NB4 (cell line): ENCODE results near the gene DPYSL4.

ENCODE experiments used
- POLR2A ChIP-seq: IDR thresholded peaks from 2 replicates; pipeline ENCODE4 v1.6.1; 2011; ENCODE audit warnings: mild to moderate bottlenecking; ENCODE audit not compliant: insufficient read length; ENCODE audit errors: extremely low read depth
- TF ChIP-seq, protein P1 (sequence below): IDR thresholded peaks from one replicate; pipeline ENCODE4 v1.5.1; 2012; ENCODE audit warnings: low read depth, low read length

DNA sequence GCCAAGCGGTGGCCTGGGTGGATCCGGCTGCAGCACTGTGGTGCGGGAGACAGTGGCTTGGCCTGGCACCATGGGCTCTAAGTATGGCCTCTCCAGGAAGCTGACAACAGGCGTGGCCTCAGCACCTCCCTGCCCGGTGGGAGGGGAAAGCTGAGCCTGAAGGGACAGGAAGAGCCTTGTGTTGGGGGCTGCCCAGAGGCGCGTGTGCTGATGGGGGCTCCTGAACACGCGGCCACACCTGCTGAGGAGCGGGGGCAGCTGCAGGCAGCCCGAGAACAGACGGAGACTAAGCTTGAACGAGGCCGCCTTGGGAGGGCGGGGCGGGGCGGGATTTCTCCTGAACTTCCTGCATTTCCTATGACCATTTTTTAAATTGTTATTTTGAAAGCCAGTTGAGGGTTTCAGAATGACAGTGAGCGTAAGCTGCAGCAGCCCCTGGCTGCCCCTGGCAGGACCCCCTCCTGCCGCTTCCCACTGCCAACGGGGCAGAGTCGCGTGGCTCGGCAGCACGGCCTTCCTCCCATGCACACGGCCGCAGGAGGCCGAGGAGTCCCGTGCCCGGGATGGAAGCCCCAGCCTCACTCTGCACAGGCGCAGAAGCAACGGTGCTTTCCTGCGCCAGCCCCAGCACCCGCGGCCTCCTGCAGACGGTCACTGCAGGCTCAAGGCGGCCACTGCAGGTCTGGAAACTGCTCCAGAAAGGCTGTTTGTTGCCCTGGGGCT, 43.2 kb downstream of the DPYSL4 start:
- TF ChIP-seq POLR2A: no peak
- TF ChIP-seq, protein P1, sequence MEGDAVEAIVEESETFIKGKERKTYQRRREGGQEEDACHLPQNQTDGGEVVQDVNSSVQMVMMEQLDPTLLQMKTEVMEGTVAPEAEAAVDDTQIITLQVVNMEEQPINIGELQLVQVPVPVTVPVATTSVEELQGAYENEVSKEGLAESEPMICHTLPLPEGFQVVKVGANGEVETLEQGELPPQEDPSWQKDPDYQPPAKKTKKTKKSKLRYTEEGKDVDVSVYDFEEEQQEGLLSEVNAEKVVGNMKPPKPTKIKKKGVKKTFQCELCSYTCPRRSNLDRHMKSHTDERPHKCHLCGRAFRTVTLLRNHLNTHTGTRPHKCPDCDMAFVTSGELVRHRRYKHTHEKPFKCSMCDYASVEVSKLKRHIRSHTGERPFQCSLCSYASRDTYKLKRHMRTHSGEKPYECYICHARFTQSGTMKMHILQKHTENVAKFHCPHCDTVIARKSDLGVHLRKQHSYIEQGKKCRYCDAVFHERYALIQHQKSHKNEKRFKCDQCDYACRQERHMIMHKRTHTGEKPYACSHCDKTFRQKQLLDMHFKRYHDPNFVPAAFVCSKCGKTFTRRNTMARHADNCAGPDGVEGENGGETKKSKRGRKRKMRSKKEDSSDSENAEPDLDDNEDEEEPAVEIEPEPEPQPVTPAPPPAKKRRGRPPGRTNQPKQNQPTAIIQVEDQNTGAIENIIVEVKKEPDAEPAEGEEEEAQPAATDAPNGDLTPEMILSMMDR: no peak
